ENCODE results near the gene SPACA9. TPM values are rescaled to one million over a fixed set of nuclear protein-coding genes. Genes with fewer than 3 reads are reported as not detected.

SPACA9 gene
- total and polyA plus RNA-seq, 2 of the 4 experiments (the other 2 are of a cell fraction), result 0.90 to 4.9 TPM

- in situ Hi-C loops (cut with MboI; ENCODE audit: low sequenced_read_pairs) (no loop called here), dilution Hi-C loops (cut with HindIII; ENCODE audit: low sequenced_read_pairs, unreplicated experiment) (no loop called here), intact Hi-C loops (cut with micrococcal nuclease) (no loop called here)
- Histone ChIP-seq H2AFZ (replicated peaks; ENCODE audit: low read length, poor library complexity) (no peak overlapping the region), H3K27me3 (ENCODE audit: control insufficient read depth, insufficient read depth, low read length) (peaks cover 19% of the 10 kb centered on the region), H4K8ac (ENCODE audit: low read depth in 2 of 2, low read length in 2 of 2) (no peak overlapping the region), H3K4me2 (ENCODE audit: low read depth, low read length) (no peak overlapping the region), H3K36me3 (ENCODE audit: control insufficient read depth, insufficient read depth, low read length) (no peaks in the 10 kb centered on the region), H3K18ac (ENCODE audit: low read depth, low read length) (no peak overlapping the region), H2AK5ac (ENCODE audit: low read depth, low read length) (no peak overlapping the region), H4K5ac (ENCODE audit: low read depth, low read length) (no peak overlapping the region), H3K4me1 (ENCODE audit: control insufficient read depth, insufficient read depth, low read length) (peaks cover 8% of the 10 kb centered on the region; the same call in 1 of the 2 replicates), H4K91ac (ENCODE audit: insufficient read depth, low read depth, low read length) (no peak overlapping the region), H2BK20ac (ENCODE audit: low read depth, low read length) (no peak overlapping the region), H3K27ac (ENCODE audit: insufficient read depth, low read length) (no peak overlapping the region), H3K23ac (ENCODE audit: low read depth, low read length) (no peak overlapping the region), H2BK15ac (ENCODE audit: low read depth, low read length) (no peak overlapping the region), H3K9me1 (ENCODE audit: insufficient read depth, low read length) (no peaks in the 10 kb centered on the region), H3K9ac (ENCODE audit: low read depth, low read length) (no peak overlapping the region), H3K79me1 (ENCODE audit: low read depth in 1 of 2, low read length in 2 of 2) (no peaks in the 10 kb centered on the region), H2BK5ac (ENCODE audit: low read depth, low read length, poor library complexity, severe bottlenecking) (no peak overlapping the region), H3K4ac (ENCODE audit: low read depth, low read length) (no peak overlapping the region), H2BK120ac (ENCODE audit: low read depth, low read length) (no peak overlapping the region), H4K20me1 (ENCODE audit: insufficient read depth, low read length) (no peaks in the 10 kb centered on the region), H3K9me3 (ENCODE audit: control insufficient read depth, insufficient read depth, low read length) (no peaks in the 10 kb centered on the region), H3K14ac (replicated peaks; ENCODE audit: low read depth, low read length) (no peak overlapping the region), H2AK9ac (replicated peaks; ENCODE audit: low read depth, low read length, poor library complexity) (no peak overlapping the region), H3K56ac (ENCODE audit: extremely low read depth, insufficient read depth, low read length) (no peak overlapping the region), H3K4me3 (ENCODE audit: insufficient read depth, low read depth, low read length) (no peak overlapping the region)
- no TSS peak for BruUV-seq (replicated peaks)
- DNase-seq (no peak), ATAC-seq (ENCODE audit: low read depth) (no peak)
- ChIA-PET CTCF (no interaction called here), POLR2A (ENCODE audit: unreplicated experiment) (no interaction called here)
- WGBS, 2 experiments (ENCODE audit: extremely low coverage in 2 of 2, insufficient read length in 1 of 2), result 72% methylated on average over 2 of the region's 4 CpGs; no CpG with 5 or more reads in 1 of the 2 experiments
- TF ChIP-seq BHLHE40 (IDR thresholded peaks at IDR 0.05; ENCODE audit: low read depth, low read length) (no peak), NFE2L2 (IDR thresholded peaks at IDR 0.05; ENCODE audit: low read depth, low read length) (no peak), CHD1 (IDR thresholded peaks at IDR 0.05; ENCODE audit: low read depth, low read length) (no peak), RAD21 (IDR thresholded peaks at IDR 0.05; ENCODE audit: low read length) (no peak), CEBPB (IDR thresholded peaks at IDR 0.05; ENCODE audit: low read depth, low read length) (no peak), MXI1 (IDR thresholded peaks at IDR 0.05; ENCODE audit: borderline replicate concordance, low read depth, low read length) (no peak), RCOR1 (IDR thresholded peaks at IDR 0.05; ENCODE audit: insufficient replicate concordance, low read length) (no peak), MAZ (IDR thresholded peaks at IDR 0.05; ENCODE audit: borderline replicate concordance, low read depth, low read length) (no peak), MAFK (IDR thresholded peaks at IDR 0.05; ENCODE audit: low read depth, low read length) (no peak), POLR2A (IDR thresholded peaks at IDR 0.05; ENCODE audit: low read depth, low read length) (no peak)
These were observed 25.2 kb upstream of the SPACA9 start for GRCh38 chr9:132853482-132853881.
